GM15510 (cell line): ENCODE results near the gene ZC3H7A.

Source experiments
- POLR2A ChIP-seq: IDR thresholded peaks from 3 replicates; pipeline ENCODE4 v1.6.1; 2011; ENCODE audit warnings: borderline replicate concordance; ENCODE audit not compliant: insufficient read length; ENCODE audit errors: extremely low read depth

Gene ZC3H7A

GRCh38 chr16:11735787-11736186 lies 61.3 kb downstream of the ZC3H7A start:
- no peak for TF ChIP-seq POLR2A

GRCh38 chr16:11734653-11735043 lies 62.4 kb downstream of the ZC3H7A start:
- TF ChIP-seq POLR2A, result no peak

DNA sequence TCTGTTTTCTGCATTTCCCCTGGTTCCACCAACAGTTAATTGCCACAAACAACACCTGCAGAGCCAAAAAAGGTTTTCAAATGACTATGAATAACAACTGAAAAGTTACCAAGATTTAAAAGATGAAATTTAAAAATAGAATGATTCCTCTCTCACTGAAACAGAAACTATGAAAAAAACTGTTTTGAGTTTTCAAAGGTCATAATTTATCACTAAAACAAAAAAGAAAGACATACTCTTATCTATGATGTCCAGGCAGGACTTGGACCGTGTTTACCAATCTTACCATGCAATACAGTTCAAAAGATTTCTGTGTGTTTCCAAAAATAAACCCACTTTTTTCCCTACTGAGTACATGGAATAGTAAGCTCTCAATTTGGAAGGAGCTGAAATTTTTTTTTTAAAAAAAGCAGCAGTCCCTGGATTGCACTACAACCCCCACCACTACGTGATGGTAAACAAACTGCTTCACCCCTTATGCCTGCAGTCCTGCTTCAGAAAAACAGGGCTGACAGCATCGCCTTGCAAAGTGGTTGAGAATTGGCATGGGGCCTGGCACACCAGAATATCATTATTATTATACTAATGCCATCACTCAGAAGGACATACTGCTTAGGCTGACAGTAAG lies 62.9 kb downstream of the ZC3H7A start:
- TF ChIP-seq POLR2A, result no peak

- no peak for TF ChIP-seq POLR2A
Measured at GRCh38 chr16:11731222-11731621, 65.8 kb downstream of the ZC3H7A start.

GRCh38 chr16:11729787-11730186 lies 67.3 kb downstream of the ZC3H7A start:
- no peak for TF ChIP-seq POLR2A

- TF ChIP-seq POLR2A, result no peak
Measured at GRCh38 chr16:11727796-11728543, 69.1 kb downstream of the ZC3H7A start.

DNA sequence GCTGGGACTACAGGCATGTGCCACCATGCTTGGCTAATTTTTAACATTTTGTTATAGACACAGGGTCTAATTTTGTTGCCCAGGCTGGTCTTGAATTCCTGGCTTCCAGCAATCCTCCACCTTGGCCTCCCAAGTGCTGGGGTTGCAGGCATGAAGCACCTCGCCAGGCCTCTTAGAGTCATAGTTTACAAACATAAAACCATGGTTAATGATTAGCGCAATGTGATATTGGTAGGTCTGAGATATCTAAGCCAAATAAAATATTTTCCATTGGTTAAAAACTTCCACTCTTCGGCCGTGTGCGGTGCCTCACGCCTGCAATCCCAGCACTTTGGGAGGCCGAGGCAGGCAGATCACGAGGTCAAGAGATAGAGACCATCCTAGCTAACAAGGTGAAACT lies 71.0 kb downstream of the ZC3H7A start:
- no peak for TF ChIP-seq POLR2A

DNA sequence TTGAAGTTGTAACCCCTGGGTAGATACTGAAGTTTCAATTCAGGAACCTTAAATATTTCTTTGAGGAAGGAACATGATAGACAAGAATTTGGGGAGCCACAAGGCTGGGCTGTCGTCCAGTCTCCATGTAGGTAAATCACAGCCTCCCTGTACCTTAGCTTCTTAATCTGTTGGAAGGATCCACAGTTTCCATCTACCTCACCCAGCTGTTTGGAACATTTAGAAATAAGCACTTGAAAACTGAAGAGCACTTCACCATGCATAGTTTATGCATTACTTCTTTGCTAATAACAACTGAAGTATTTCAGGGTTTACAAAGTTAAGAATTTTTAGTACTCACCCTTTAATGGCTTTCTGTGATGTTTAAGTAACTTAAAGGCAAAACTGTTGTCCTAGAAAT lies 71.6 kb downstream of the ZC3H7A start:
- TF ChIP-seq POLR2A, result no peak

- TF ChIP-seq POLR2A, result no peak
Measured at GRCh38 chr16:11722468-11722808, 74.6 kb downstream of the ZC3H7A start.

DNA sequence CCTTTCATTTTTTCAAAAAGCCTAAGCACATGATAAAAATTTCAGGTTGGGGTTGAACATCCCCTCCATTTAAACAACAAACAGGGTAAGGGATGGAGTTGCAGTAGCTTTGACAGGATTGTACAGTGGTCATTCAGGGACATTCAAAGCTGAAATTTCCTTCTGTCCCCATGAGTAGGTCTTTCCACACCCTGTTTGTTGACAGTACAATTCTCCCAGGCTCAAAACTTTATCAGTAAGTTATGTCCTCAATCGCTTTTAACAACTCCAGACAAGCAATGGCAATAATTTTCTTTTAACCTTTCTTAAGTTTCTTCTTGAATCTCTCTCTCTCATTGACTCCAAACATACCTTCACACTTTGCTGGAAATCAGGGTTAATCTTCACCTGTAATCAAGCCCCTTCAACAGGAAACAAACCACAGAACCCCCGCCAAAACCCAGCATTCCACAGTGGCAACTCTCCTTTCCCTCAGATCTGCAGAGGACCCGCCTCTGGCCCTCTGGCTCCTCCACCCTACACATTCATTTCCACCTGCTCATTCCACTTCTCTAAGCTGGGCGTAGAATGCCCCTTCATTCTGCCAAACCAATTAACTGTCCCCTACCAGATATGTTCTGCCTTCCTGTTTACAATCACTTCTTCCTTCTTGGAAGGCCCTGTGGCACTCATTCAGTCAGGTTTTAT lies 75.1 kb downstream of the ZC3H7A start:
- no peak for TF ChIP-seq POLR2A

- no peak for TF ChIP-seq POLR2A
Measured at GRCh38 chr16:11719762-11720161, 77.3 kb downstream of the ZC3H7A start.

DNA sequence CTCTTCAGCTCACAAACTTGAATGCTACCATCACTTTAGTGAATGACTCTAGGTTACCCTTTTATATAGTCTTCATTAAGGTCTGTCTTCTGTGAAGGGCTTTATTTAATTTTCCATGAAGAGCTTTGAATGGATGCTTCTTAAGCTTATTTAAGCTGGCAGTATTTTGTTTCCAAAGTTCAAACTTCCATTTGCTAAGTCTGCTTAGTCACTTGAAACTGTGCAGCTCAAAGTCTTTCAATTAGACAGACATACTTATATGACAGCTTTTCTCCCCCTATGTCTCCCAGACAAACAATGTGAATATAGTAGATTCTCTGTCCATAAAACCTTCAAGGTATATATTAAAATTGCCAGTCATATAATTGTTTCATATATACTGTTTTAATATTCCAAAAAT lies 77.9 kb downstream of the ZC3H7A start:
- TF ChIP-seq POLR2A, result no peak

DNA sequence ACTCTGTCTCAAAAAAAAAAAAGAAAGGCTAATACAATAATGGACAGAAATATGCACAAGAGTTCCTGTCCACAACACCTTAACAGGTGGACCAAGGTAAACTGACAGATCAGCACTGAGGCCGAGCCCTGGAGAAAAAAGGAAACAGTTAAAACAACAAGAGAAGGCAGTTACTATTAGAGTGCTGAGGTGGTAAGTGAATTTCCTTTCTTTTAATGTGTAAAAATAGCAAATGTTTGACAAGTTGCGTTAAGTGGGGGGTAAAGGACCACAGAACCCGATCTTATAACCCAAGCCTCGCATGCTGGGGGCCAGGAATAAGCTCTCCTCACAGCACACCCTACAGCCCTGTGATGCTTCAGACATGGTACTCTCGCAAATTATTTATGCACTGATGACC lies 79.2 kb downstream of the ZC3H7A start:
- no peak for TF ChIP-seq POLR2A

GRCh38 chr16:11716336-11716735 lies 80.7 kb downstream of the ZC3H7A start:
- no peak for TF ChIP-seq POLR2A

- TF ChIP-seq POLR2A, result no peak
Measured at GRCh38 chr16:11715246-11715947, 81.7 kb downstream of the ZC3H7A start.
